Stimulated activated CD4-positive, alpha-beta T cell treated with anti-CD3 and anti-CD28 coated beads, Interleukin-2, amount 100 ng/mL, for 24 hours (primary cell): Measurements from ENCODE around the gene UNK.
"Not testable (repeated sequence)": the region's sequence is repeated elsewhere in the genome, so short reads cannot be mapped to it uniquely, and the experiment has no call there.

Experiments used
- DNase-seq, 2 donors: peaks; one replicate each; pipeline ENCODE4 v3.0.0-alpha.2; 2020

Gene UNK

DNA sequence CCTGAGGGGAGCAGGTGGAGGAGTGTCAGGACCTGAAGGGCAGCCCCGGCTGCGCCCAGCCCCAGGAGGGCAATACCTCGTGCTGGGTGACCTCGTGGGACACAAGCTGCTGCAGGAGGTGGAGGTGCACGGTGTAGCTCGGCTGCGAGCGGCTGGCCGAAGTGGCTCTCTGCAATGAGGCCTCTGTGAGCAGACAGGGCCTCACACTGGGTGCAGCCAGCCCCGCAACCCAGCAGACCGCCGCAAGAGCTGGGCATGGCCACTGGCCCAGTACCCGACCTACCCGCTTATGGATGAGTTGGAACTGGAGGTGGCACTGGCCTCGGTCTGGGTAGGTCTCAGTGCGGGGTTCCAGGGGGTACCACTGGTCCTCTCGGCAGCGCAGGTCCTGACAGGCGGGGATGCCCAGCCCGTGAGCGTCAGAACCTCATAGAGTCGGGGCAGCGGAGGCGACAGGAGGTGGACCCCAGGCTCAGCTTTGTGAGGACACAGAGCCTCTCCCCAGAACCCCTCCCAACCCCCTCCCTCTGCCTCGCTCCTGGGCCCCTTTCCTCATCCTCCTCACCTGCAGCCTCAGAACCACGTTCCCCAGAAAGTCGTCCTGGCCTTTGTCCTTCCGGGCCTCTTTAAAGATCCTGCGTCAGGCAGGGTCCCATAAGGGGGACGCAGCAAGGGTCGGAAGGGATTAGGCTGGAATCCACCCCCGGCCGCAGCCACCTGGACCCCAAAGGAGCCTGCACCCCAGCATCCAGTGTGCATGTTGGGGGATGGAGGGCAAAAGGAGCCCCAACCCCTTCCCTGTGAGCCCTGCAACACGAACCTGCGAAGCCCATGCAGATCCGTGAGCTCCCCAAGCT is 55.6 kb downstream of the UNK start:
- no peak for DNase-seq

- no peak for DNase-seq
Observed at GRCh38 chr17:75840799-75841164, 56.2 kb downstream of the UNK start.

- DNase-seq: no peak
Observed at GRCh38 chr17:75842411-75842810, 57.8 kb downstream of the UNK start.

GRCh38 chr17:75842963-75843576 is 58.5 kb downstream of the UNK start:
- DNase-seq: peak; percentile 38 to 41

DNA sequence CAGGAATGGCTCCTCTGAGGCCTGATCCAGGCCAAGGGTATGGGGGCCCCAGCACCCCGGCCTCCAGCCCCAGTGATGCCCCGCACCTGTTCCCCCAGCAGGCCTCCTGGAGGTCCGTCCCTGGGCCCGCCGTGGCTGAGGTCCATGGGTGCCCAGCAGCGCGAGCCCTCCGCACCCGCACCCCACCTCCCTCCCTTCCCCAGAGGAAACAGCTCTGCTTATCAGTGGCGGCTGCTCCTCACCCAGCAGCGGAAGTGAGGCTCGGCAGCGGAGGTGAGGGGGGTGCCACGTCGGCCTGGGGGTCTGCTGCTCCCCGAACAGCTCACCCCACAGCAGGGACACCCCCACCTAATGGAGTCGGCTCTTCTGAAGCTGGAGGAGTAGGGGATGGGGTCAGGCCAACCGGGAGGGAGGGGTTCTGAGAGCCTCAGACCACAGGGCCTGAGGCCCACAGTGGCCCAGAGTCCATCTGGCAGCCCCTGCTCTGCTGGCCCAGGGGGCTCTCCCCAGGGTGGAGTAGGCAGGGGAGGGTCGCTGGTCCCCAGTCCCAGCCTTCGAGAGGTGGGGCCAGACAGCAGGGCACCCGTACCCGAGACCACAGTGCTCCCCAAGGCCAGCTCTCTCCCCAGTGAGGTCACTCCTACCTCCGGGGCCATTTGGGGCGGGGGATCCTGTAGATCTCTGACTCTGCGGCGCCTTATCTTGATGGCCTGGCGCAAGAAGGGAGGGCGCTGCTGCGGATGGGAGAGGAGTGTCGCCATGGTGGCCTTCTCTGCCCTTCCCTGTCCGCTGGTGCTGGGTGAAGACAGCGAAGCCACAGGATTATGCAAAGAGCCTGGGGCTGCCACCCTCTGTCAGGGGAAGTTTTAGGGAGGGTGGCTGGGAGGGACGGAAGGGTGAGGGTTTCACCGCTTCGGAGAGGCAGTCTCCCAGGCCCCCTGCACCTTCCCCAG is 59.2 kb downstream of the UNK start, which contains the start of gene UNC13D:
TSS of gene UNC13D (minus strand) at position 828 of the 953 bp plus-strand sequence. CDS start at position 761, 67 bp downstream.
- peak; percentile 63 to 65 for DNase-seq

GRCh38 chr17:75844530-75845057 is 60.0 kb downstream of the UNK start:
- DNase-seq: peak; percentile 26 to 47

DNA sequence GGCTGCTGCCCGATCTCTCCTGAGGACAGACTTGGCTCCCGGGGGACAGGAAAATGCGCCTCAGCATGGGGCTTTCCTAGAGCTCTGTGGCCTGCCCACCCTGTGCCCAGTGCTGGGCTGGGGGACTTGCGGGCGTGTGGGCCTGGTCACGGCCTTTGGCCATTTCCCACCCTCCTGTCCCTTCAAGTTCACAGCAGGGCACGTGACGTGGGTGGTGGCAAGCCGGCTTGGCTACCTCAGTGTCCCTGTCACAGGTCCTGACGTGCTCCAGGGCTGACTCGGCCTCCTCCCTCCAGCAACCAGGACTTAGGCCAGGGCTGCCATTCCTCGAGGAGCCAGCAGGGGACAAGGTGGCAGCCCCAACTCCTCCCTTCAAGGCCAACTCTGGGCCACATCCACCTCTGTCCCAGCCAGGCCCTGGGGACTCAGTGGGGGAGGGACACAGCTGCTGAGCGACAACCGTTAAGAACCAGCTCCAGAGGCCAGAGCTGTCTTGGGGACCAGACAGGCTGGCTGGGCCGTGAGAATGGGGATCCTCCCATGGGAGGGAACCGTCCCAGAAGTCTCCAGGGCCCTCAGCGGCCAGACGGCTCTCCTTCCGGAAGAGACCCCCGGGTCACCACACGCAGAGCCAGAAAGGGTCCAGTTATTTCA is 60.6 kb downstream of the UNK start:
- peak; percentile 74 to 79 for DNase-seq

DNA sequence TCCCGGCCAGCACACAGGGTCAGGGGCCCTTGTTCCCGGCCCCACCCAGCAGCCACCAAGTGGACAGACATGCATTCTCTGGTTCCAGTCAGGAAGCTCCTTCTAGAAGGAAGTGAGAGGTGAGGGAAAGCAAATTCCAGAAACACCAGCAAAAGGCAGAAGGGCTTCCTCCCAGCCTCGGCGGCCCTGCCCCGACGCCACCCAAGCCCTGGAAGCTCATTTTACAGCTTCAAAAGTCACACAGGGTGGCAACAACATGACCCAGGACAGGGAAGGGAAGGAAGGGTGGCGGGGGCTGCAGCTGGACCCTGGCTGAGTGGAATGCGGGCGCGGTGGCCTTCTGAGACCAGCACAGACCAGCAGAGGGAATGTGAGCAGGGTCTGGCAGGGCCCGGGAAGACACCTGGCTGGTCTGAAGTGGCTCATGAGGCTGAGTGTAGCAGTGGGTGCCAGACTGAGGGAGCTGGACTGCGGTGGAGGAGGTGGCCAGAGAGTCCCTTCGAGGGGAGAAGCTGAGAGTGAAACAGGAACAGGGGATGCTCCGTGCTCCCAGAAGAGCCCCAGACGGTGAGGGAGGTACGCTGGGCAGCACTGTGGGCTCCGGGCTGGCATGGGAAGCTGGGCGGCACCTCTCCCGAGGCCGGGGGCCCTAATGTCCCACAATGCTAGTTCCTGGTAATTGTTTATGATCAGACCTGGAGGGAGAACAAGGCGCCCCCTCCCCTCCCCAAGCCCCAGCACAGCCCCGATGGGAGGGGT is 61.5 kb downstream of the UNK start:
- no peak for DNase-seq

DNA sequence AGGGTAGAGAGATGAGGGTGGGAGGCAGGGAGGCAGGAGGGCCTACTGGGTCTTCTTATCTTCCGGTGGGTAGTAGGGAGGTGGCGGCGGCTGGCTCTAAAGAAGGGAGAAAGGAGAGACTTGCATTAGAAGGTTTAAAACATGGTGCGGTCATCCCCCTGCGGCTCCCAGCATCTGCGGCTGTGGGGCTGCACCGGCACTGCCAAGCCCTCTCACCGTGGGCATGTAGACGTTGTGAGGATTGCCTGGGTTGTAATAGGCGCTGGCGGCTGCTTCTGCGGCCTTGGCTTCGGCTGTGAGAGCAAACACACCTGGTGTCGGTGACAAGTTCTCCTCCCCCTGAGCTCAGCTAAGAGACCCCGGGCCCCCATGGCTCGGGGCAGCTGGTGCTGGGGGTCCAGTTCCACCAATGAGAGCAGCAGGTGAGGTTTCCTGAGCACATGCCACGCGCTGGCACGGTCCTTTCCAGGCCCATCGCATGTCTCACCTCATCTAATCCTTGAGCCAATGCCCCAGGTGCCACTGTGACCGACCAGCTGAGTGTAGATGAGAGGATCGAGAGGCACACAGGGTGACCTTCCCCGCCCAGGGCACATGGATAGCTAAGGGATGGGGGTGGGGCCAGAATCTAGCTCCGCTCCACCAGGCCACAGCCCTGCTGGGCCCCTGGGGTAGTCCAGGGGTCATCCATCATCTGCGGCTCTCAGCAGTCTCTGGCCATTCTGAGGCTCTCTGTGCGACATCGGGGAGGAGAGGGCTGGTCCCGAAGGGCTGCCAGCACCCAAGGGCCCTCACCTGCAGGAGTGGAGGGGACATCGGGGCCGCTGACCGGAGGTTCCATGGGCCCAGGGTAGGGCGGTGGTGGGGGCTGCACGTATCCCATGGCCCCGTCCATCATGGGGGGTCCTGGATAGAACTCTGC is 62.3 kb downstream of the UNK start:
- no peak for DNase-seq

DNA sequence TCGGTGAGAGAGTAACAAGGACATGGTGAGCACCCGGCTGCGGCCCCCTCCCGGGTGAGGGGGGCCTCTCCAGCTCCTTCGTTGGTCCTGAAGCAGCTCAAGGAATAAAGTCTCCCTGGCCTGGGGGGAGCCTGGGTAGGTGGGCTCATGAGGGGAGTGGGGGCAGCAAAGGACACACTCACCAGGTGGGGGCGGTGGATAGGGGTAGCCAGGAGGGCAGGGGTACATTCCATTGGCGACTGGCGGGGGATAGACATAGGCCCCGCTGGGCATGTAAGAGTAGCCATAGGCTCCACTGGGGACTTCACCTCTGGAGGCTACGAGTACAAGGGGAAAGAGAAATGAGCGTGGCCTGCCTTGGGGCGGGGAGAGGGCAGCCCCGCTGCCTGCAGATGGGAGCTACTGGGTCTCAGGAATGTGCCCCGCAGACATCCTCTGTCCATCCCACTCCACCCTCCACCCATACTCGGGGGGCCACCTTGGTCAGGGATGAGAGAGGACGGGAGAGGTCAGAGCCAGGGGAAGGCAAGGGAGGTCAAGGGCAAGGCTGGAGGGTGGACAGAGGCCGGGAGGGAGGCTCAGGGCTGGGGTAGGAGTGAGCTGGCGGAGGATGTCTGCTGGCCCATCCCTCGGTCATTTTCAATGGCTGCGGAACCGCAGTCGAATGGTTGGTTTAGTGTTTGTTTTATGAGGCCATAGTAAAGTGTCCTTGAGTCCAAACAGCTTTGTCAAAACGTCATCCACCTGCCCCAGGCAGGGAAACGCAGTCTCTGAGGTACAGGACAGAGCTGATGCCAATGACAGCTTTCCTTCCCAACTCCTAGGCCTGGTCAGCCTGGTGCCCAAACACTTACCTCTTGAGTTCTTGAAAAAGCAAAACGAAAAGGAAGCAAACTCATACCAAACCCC is 63.3 kb downstream of the UNK start:
- no peak for DNase-seq

DNA sequence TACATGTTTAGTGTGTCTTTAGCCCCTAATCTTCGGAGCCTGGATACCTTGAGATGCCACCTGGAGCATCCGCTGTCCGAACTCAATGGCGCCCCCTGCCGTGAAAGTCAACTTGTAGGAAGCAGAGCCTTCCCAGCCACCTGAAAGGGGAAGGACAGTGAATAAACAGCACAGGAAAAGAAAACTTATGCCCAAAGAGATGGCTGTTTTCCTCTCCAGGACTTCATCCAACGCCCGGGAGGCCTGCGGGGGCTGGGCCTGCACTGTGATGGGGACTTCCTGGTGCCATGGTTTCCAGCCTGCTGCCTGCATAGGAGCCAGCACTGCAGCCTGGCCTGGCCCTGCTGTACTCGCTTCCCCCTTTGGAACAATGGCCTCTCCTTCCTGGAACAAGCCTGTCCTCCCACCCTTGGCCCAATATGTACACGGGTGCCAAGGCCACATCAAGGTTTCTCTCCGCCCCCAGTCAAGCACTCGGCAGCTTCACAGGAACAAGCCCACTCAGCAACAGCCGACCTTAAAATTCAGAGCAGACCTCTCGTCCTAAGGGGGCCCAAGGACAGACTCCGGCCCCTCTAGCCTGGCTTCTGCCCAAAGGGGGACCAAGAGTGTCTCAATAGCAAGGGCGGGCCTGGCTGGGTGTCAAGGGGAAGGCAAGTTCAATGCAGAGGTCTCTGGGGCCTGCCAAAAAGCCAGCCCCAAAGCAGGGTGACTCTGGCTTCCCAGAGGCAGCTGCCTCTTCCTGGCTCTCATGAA is 64.1 kb downstream of the UNK start:
- peak; percentile 92 to 94 for DNase-seq

GRCh38 chr17:75849279-75849646 is 64.7 kb downstream of the UNK start:
- no peak for DNase-seq

DNA sequence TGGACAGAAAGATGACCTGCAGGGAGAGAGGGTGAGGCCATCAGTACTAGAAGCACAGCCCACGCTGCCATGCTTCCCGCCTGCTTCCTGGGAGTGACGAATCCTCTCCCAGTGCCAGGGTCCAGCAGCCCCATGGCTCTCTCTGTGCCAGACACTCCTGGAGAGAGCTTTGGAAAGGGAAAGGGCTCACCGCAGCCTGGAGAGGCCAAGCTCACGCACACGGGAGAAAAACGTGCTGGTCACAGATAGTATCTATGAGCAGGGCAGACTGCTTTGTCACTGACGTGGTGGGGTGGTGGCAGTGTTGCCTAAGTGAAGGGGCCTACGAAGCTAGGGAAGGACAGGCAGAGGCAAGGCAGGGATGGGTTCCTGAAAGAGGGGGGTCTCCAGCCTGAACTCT is 65.1 kb downstream of the UNK start:
- no peak for DNase-seq

GRCh38 chr17:75850928-75851692 is 66.5 kb downstream of the UNK start:
- DNase-seq: no peak

- DNase-seq: not testable (repeated sequence)
Observed at GRCh38 chr17:75851693-75851991, 67.0 kb downstream of the UNK start.

DNA sequence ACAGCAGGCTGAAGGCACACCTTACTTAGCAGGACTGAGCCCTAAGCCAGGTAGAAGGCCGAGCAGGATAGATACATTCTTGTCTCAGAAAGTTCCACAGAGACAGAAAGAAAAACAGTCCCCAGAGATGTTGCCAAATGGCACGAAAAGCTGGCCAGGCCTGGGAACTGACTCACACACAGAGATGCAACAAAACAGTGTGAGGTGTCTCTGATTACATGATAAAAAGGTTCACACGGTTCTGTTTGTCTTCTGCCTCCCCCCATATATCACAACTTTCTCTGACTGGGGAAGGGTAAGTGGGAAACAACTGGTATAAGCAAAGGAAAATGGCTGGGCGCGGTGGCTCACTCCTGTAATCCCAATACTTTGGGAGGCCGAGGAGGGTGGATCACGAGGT is 68.8 kb downstream of the UNK start:
- DNase-seq: no peak

GRCh38 chr17:75854101-75854748 is 69.6 kb downstream of the UNK start:
- no peak for DNase-seq
